Psoas muscle (tissue), 8 donors: ENCODE data around the gene MTHFR. TPM values are rescaled to one million over a fixed set of nuclear protein-coding genes. Genes with fewer than 3 reads are reported as not detected.

Experiments used
- ATAC-seq, 4 donors: fragments of 200-7000 bp; cut with Tn5 transposase; one replicate each; pipeline ENCODE4 v1.9.1; 2020; ENCODE audit warnings: moderate library complexity in 3 of 4, mild to moderate bottlenecking in 2 of 4
- DNase-seq, 2 donors: peaks; one replicate each; pipeline ENCODE4 v3.0.0-alpha.2; 2020
- H3K27ac ChIP-seq: fragments of 200-600 bp; one replicate; pipeline ENCODE4 v1.8.0; 2022
- H3K27me3 ChIP-seq, 3 donors: fragments of 200-600 bp in 1 of 3; one replicate each; pipeline versions ENCODE4 v1.6.1 to v1.8.0; 2013 to 2022; ENCODE audit warnings: low read length in 2 of 3, mild to moderate bottlenecking in 2 of 3, moderate library complexity in 1 of 3; ENCODE audit not compliant: insufficient read depth in 3 of 3
- H3K36me3 ChIP-seq, 2 donors: fragments of 200-600 bp in 1 of 2; one replicate each; pipeline versions ENCODE4 v1.6.1 to v1.8.0; 2013 to 2022; ENCODE audit warnings: low read depth in 1 of 2, mild to moderate bottlenecking in 1 of 2, moderate library complexity in 1 of 2; ENCODE audit not compliant: insufficient read depth in 1 of 2
- H3K4me1 ChIP-seq: fragments of 200-600 bp; one replicate; pipeline ENCODE4 v1.8.0; 2022
- H3K4me3 ChIP-seq: fragments of 200-600 bp; one replicate; pipeline ENCODE4 v1.8.0; 2022; ENCODE audit warnings: mild to moderate bottlenecking
- H3K9me3 ChIP-seq: fragments of 200-600 bp; one replicate; pipeline ENCODE4 v1.8.0; 2022
- CTCF ChIP-seq: fragments of 200-600 bp; IDR thresholded peaks from one replicate; pipeline ENCODE4 v1.8.0; 2022; ENCODE audit warnings: antibody characterized with exemption
- WGBS, 3 donors: extraction: QIAGEN DNeasy Blood & Tissue Kit; methylation state at CpG; one replicate each; pipeline versions ENCODE4 v1.1.6 to v1.1.7; 2013; 5-methylcytosine and 5-hydroxymethylcytosine counted together
- intact Hi-C, 2 donors: fragments of 100-400 bp; cut with DNase I; formaldehyde crosslinking; loops; one replicate each; pipeline versions ENCODE4 v1.11.0 to v1.14.2; 2022
- polyA plus RNA-seq, 3 donors: library from polyadenylated mRNA; stranded (reverse); fragments of 200-250 nt; gene quantifications; one replicate each; pipeline ENCODE4 v1.2.3, GENCODE V29; 2013
- total RNA-seq, 4 donors: library from RNA; stranded (reverse); fragmentation: NEBNext Ultra II Directional in 2 of 4; extraction: Animal tissue kit (Norgen Biotek cat#: 25700) in 2 of 4; gene quantifications; one replicate each; pipeline versions ENCODE4 v1.2.1 to v1.2.4, GENCODE V29; 2021 to 2023
- donor health status: healthy with polysubstance abuse.
- donor health status: DM: no; HTN: no; CAD: no; lungs with moderate emphysema.
- donor health status: Bipolar disorder and iron deficiency.
- donor health status: healthy.
- donor health status: DM: yes; HTN: yes; CAD: no.
- donor health status: DM: no; HTN: no; CAD: no.
- donor health status: DM: no; HTN: no; CAD: no.
- donor health status: DM: yes; HTN: yes; CAD: no.

MTHFR gene
- total and polyA plus RNA-seq, 7 donors, result 5.8 to 26.2 (median 15.3) TPM

GRCh38 chr1:11748294-11749202 is 57.2 kb downstream of the MTHFR start:
- WGBS, 3 donors, result 93 to 96% (median 94%) methylated on average over 26 to 27 of the region's 27 CpGs
- ATAC-seq (peak in 2 of 4 donors; percentile 6 to 8), DNase-seq (no peak)
- intact Hi-C loops, result no loop called here
- Histone ChIP-seq H3K36me3 (peaks cover 3 to 66% of the 10 kb centered on the region in 2 donors), H3K9me3 (no peaks in the 10 kb centered on the region), H3K27me3 (peaks cover 0 to 2% (median 0%) of the 10 kb centered on the region in 3 donors), H3K4me3 (no peak overlapping the region), H3K27ac (no peak overlapping the region), H3K4me1 (no peaks in the 10 kb centered on the region)
- no peak for TF ChIP-seq CTCF

DNA sequence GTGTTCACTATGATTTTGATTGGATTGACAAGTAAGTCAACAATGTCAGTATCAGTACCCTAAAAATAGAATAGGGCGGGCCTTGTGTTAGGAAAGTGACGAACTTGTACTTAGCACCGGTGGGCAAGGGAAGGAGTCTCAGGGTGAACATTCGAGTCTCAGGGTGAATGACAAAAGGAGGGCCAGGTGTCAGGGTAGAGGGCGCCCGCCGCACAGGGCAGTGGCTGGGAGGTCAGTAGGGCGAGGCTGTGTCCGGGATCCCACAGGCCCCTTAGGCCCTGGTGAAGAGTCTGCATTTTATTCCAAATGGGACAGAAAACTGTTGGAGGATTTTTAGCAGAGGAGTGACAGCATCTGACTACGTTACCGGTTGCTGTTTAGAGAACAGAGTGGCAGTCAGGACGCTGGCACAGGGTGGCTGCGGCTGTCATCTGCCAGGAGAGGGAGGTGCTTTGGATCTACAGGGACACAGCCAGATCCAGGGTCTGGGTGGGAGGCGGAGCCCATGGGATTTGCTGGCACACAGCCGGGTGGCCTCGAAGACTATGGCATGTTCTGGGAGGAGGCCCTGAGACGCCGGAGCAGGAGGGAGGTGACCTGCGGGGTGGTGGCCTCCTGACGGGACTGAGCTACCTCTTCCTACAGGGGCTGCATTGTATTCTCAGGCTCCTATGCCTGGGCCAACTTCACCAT is 58.8 kb downstream of the MTHFR start:
- Histone ChIP-seq H3K27me3 (no peaks in the 10 kb centered on the region), H3K27ac (no peak overlapping the region), H3K4me1 (no peaks in the 10 kb centered on the region), H3K36me3 (peaks cover 3 to 66% of the 10 kb centered on the region in 2 donors), H3K9me3 (no peaks in the 10 kb centered on the region), H3K4me3 (no peak overlapping the region)
- TF ChIP-seq CTCF, result no peak
- WGBS, 3 donors, result 82 to 84% (median 83%) methylated on average over 20 of the region's 20 CpGs
- ATAC-seq, result peak in 1 of 4 donors; percentile 17
- no peak for DNase-seq
- intact Hi-C loops, result no loop called here

GRCh38 chr1:11746092-11746491 is 59.7 kb downstream of the MTHFR start:
- intact Hi-C loops, result no loop called here
- Histone ChIP-seq H3K27ac (no peak overlapping the region), H3K4me1 (no peaks in the 10 kb centered on the region), H3K27me3 (no peaks in the 10 kb centered on the region), H3K36me3 (peaks cover 3 to 63% of the 10 kb centered on the region in 2 donors), H3K9me3 (no peaks in the 10 kb centered on the region), H3K4me3 (no peak overlapping the region)
- ATAC-seq (no peak), DNase-seq (no peak)
- TF ChIP-seq CTCF, result no peak
- WGBS, 3 donors, result 73 to 86% (median 74%) methylated on average over 6 of the region's 6 CpGs

DNA sequence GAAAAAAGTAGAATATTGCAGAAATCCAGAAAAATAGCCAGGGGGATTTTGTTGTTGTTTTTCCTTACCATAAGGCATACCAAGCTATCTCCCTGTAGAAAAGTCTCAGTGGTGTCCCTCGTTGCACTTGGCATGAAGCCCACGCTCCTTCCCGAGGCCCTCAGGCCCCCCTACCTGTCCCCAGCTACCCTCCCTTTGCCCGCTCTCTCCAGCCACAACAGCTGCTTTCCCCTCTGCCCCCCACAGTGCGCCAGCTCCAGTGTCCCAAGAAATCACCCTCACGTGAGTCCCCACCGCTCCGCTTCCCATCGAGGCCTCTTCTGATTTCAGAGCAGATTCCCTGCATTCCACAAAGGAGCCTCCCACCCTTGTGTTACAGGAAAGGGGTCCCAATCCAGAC is 61.5 kb downstream of the MTHFR start:
- H3K4me1 ChIP-seq, result no peaks in the 10 kb centered on the region
- TF ChIP-seq CTCF, result no peak
- no peaks in the 10 kb centered on the region for H3K27me3 ChIP-seq
- H3K27ac ChIP-seq, result no peak overlapping the region
- 71 to 72% (median 71%) methylated on average over 9 of the region's 9 CpGs for WGBS, 3 donors
- no peak overlapping the region for H3K4me3 ChIP-seq
- H3K9me3 ChIP-seq, result no peaks in the 10 kb centered on the region
- peaks cover 3 to 45% of the 10 kb centered on the region in 2 donors for H3K36me3 ChIP-seq
- intact Hi-C loops, result no loop called here
- ATAC-seq (no peak), DNase-seq (no peak)
